ENCODE results near the gene IFITM2.
"Not testable (repeated sequence)": the region's sequence is repeated elsewhere in the genome, so short reads cannot be mapped to it uniquely, and the experiment has no call there.

Gene IFITM2

GRCh38 chr11:285021-285893 lies 22.4 kb upstream of the IFITM2 start:
- no peak for DNase-seq (ENCODE audit: extremely low spot score)
- TF ChIP-seq CTCF (IDR thresholded peaks at IDR 0.05; ENCODE audit: control extremely low read depth, extremely low read depth, low read depth, missing control alignments): no peak
- CTCF ChIA-PET: interaction anchor here (0.8 to 2.0 kb wide), 2 partner anchors 33 to 35 kb away, joined by 3 to 7 read pairs; no protein-coding TSS in a partner anchor
- POLR2A ChIA-PET: no interaction called here

- POLR2A ChIA-PET: no interaction called here
- DNase-seq (ENCODE audit: extremely low spot score): no peak
- CTCF ChIA-PET: interaction anchor here (0.8 kb wide), 1 partner anchor 36 kb away, joined by 4 read pairs; no protein-coding TSS in a partner anchor
- TF ChIP-seq CTCF (IDR thresholded peaks at IDR 0.05; ENCODE audit: control extremely low read depth, extremely low read depth, low read depth, missing control alignments): no peak
These were observed 21.8 kb upstream of the IFITM2 start for GRCh38 chr11:285894-286220.

- CTCF ChIA-PET: interaction anchor here (0.7 to 1.3 kb wide), 2 partner anchors 10 to 36 kb away, joined by 3 to 4 read pairs; no protein-coding TSS in a partner anchor
- POLR2A ChIA-PET; DNase-seq (ENCODE audit: extremely low spot score): not testable (repeated sequence)
These were observed 20.4 kb upstream of the IFITM2 start for GRCh38 chr11:286977-287820.

GRCh38 chr11:287821-288477 lies 19.7 kb upstream of the IFITM2 start:
- TF ChIP-seq CTCF (IDR thresholded peaks at IDR 0.05; ENCODE audit: control extremely low read depth, extremely low read depth, low read depth, missing control alignments): no peak
- ChIA-PET POLR2A (no interaction called here), CTCF (interaction anchor here (1.3 kb wide), 1 partner anchor 37 kb away, joined by 4 read pairs; no protein-coding TSS in a partner anchor)
- no peak for DNase-seq (ENCODE audit: extremely low spot score)

GRCh38 chr11:288478-289397 lies 18.9 kb upstream of the IFITM2 start, which contains the start of gene PGGHG:
Gene PGGHG (plus strand): TSS chr11:289126. CDS start chr11:289817, 691 bp downstream.
- peak; percentile 90 for DNase-seq (ENCODE audit: extremely low spot score)
- TF ChIP-seq CTCF (IDR thresholded peaks at IDR 0.05; ENCODE audit: control extremely low read depth, extremely low read depth, low read depth, missing control alignments): no peak
- ChIA-PET CTCF (interaction anchor here (1.0 to 1.3 kb wide), 2 partner anchors 20 to 38 kb away, joined by 3 to 4 read pairs; no protein-coding TSS in a partner anchor), POLR2A (no interaction called here)

- TF ChIP-seq CTCF (IDR thresholded peaks at IDR 0.05; ENCODE audit: control extremely low read depth, extremely low read depth, low read depth, missing control alignments): no peak
- CTCF ChIA-PET: interaction anchor here (1.0 kb wide), 1 partner anchor 20 kb away, joined by 3 read pairs; no protein-coding TSS in a partner anchor
- DNase-seq (ENCODE audit: extremely low spot score): no peak
- POLR2A ChIA-PET: no interaction called here
These were observed 18.3 kb upstream of the IFITM2 start for GRCh38 chr11:289398-289711.
